GM12891 (cell line): ENCODE results near the gene AHDC1.

Experiments
- DNase-seq: peaks from one replicate; pipeline ENCODE4 v3.0.0; 2011; ENCODE audit warnings: low spot score; ENCODE audit not compliant: insufficient read length
- FAIRE-seq: peaks from 2 replicates; lab custom pipeline; 2011; peaks lifted over from hg19 to GRCh38; lab: Jason Lieb, UNC
- PAX5 ChIP-seq: IDR thresholded peaks from 2 replicates; pipeline ENCODE4 v1.6.1; 2011; ENCODE audit warnings: low read length, moderate library complexity, mild to moderate bottlenecking; ENCODE audit not compliant: insufficient read depth, severe bottlenecking
- POLR2A ChIP-seq: IDR thresholded peaks from 2 replicates; pipeline ENCODE4 v1.6.1; 2011; ENCODE audit warnings: low read depth, low read length, control low read depth
- POLR2AphosphoS5 ChIP-seq: IDR thresholded peaks from 2 replicates; pipeline ENCODE4 v1.6.1; 2011; ENCODE audit warnings: low read depth, low read length, control low read depth
- POU2F2 ChIP-seq: IDR thresholded peaks from 2 replicates; pipeline ENCODE4 v1.6.1; 2011; ENCODE audit warnings: low read depth, mild to moderate bottlenecking, control low read depth, low read length, moderate library complexity
- SPI1 ChIP-seq: IDR thresholded peaks from 2 replicates; pipeline ENCODE4 v1.6.1; 2011; ENCODE audit warnings: low read depth, low read length, control low read depth
- TAF1 ChIP-seq: IDR thresholded peaks from 2 replicates; pipeline ENCODE4 v1.6.1; 2011; ENCODE audit warnings: low read depth, low read length, control low read depth

Gene AHDC1

GRCh38 chr1:27599605-27600497 is 4.1 kb downstream of the AHDC1 start:
- no peak for FAIRE-seq
- DNase-seq, result no peak
- no peak for TF ChIP-seq POLR2AphosphoS5
- TF ChIP-seq POU2F2, result no peak
- TF ChIP-seq POLR2A, result no peak
- TF ChIP-seq SPI1, result no peak
- no peak for TF ChIP-seq TAF1

- DNase-seq (no peak), FAIRE-seq (no peak)
- TF ChIP-seq TAF1 (no peak), POLR2AphosphoS5 (no peak), POU2F2 (no peak), POLR2A (no peak), SPI1 (no peak), PAX5 (no peak)
These were observed 4.9 kb downstream of the AHDC1 start for GRCh38 chr1:27598902-27599528.

GRCh38 chr1:27598295-27598687 is 5.7 kb downstream of the AHDC1 start:
- no peak for DNase-seq
- no peak for FAIRE-seq
- TF ChIP-seq POU2F2, result no peak
- TF ChIP-seq POLR2AphosphoS5, result no peak
- TF ChIP-seq POLR2A, result no peak
- no peak for TF ChIP-seq SPI1
- no peak for TF ChIP-seq PAX5
- TF ChIP-seq TAF1, result no peak

- DNase-seq (no peak), FAIRE-seq (peak; percentile 43)
- no peak for TF ChIP-seq SPI1
- no peak for TF ChIP-seq TAF1
- no peak for TF ChIP-seq PAX5
- TF ChIP-seq POLR2A, result no peak
- TF ChIP-seq POLR2AphosphoS5, result no peak
- TF ChIP-seq POU2F2, result no peak
These were observed 6.2 kb downstream of the AHDC1 start for GRCh38 chr1:27597516-27598294.

GRCh38 chr1:27596986-27597385 is 7.0 kb downstream of the AHDC1 start:
- TF ChIP-seq SPI1, result no peak
- no peak for TF ChIP-seq POLR2AphosphoS5
- no peak for TF ChIP-seq PAX5
- no peak for TF ChIP-seq POLR2A
- no peak for TF ChIP-seq POU2F2
- no peak for TF ChIP-seq TAF1

GRCh38 chr1:27596261-27596660 is 7.7 kb downstream of the AHDC1 start:
- DNase-seq, result no peak
- TF ChIP-seq PAX5 (no peak), TAF1 (no peak), POLR2AphosphoS5 (no peak)

More at GRCh38 chr1:27596986-27597385, 7.0 kb downstream of the AHDC1 start:
- DNase-seq (no peak), FAIRE-seq (peak; percentile 61)

GRCh38 chr1:27595597-27595996 is 8.3 kb downstream of the AHDC1 start:
- DNase-seq (no peak), FAIRE-seq (no peak)
- TF ChIP-seq POU2F2, result no peak
- TF ChIP-seq PAX5, result no peak
- TF ChIP-seq TAF1, result no peak
- no peak for TF ChIP-seq POLR2AphosphoS5

More at GRCh38 chr1:27596261-27596660, 7.7 kb downstream of the AHDC1 start:
- FAIRE-seq, result no peak

- DNase-seq (no peak), FAIRE-seq (peak; percentile 87)
- peak; percentile 59; the same call in 1 of the 2 replicates for TF ChIP-seq SPI1
- TF ChIP-seq POU2F2, result no peak
- no peak for TF ChIP-seq POLR2A
These were observed 9.1 kb downstream of the AHDC1 start for GRCh38 chr1:27594564-27595510.

- TF ChIP-seq POU2F2, result no peak
- TF ChIP-seq POLR2A, result no peak
- no peak for TF ChIP-seq TAF1
- TF ChIP-seq POLR2AphosphoS5, result no peak
- no peak for TF ChIP-seq SPI1
- no peak for TF ChIP-seq PAX5
- FAIRE-seq (no peak), DNase-seq (no peak)
These were observed 10.0 kb downstream of the AHDC1 start for GRCh38 chr1:27593678-27594563.
